Measurements from ENCODE around the gene PARVB. TPM values are rescaled to one million over a fixed set of nuclear protein-coding genes. Genes with fewer than 3 reads are reported as not detected.

The PARVB gene
- total and polyA plus RNA-seq, 2 donors (not counting 3 experiments of a cell fraction or from before 2014, with no cell fraction given) = 155 to 162 TPM

- no peak overlapping the region for H3K4me2 ChIP-seq (ENCODE audit: insufficient read depth, low read length)
- peaks cover 12% of the 10 kb centered on the region for H3K79me2 ChIP-seq (ENCODE audit: control insufficient read depth, insufficient read depth, low read length)
- intact Hi-C loops (cut with micrococcal nuclease) = no loop called here
- TF ChIP-seq EZH2 (IDR thresholded peaks at IDR 0.05; ENCODE audit: borderline replicate concordance, low read depth, low read length, severe bottlenecking) = no peak
- no peak for TF ChIP-seq MAX (IDR thresholded peaks at IDR 0.05; ENCODE audit: insufficient read depth, insufficient read length)
- TF ChIP-seq POLR2A (IDR thresholded peaks at IDR 0.05; ENCODE audit: low read depth, low read length) = no peak
- no peak for TF ChIP-seq POLR2AphosphoS5 (IDR thresholded peaks at IDR 0.05; ENCODE audit: insufficient read depth, low read depth, low read length)
- TF ChIP-seq JUN (IDR thresholded peaks at IDR 0.05; ENCODE audit: borderline replicate concordance, insufficient read depth, insufficient read length, low read depth) = no peak
- TF ChIP-seq GATA2 (IDR thresholded peaks at IDR 0.05; ENCODE audit: insufficient read depth, insufficient read length, low read depth, low read length) = no peak
- TF ChIP-seq CTCF (IDR thresholded peaks at IDR 0.05; ENCODE audit: extremely low read depth in 1 of 2, insufficient read depth in 1 of 2, low read depth in 1 of 2, low read length in 2 of 2) = no peak
- TF ChIP-seq FOS (IDR thresholded peaks at IDR 0.05; ENCODE audit: borderline replicate concordance, insufficient read depth, low read length) = no peak
- TF ChIP-seq MYC (IDR thresholded peaks at IDR 0.05; ENCODE audit: low read depth, low read length) = no peak
- BruUV-seq (replicated peaks) = no TSS peak
- dilution Hi-C loops (cut with MboI; ENCODE audit: extremely low pct_ligation_motif_present, low sequenced_read_pairs) = no loop called here
- no peaks in the 10 kb centered on the region for H4K20me1 ChIP-seq (replicated peaks; ENCODE audit: control insufficient read depth, extremely low read depth, insufficient read depth, low read length)
- H3K27me3 ChIP-seq (ENCODE audit: control insufficient read depth in 2 of 2, insufficient read depth in 2 of 2, low read length in 2 of 2) = no peaks in the 10 kb centered on the region
- H3K9me1 ChIP-seq (replicated peaks; ENCODE audit: control insufficient read depth, extremely low read depth, insufficient read depth, low read length) = no peaks in the 10 kb centered on the region
- no peak overlapping the region for H3K4me3 ChIP-seq (replicated peaks in 1 of 3; ENCODE audit: insufficient read depth in 1 of 3, low read depth in 1 of 3, low read length in 3 of 3)
- peaks cover 3 to 23% of the 10 kb centered on the region in 2 experiments for H3K36me3 ChIP-seq (ENCODE audit: control insufficient read depth in 2 of 2, extremely low read depth in 1 of 2, insufficient read depth in 2 of 2, low read length in 2 of 2)
- no peaks in the 10 kb centered on the region for H3K9me3 ChIP-seq (replicated peaks; ENCODE audit: control insufficient read depth, insufficient read depth, low read length)
- H3K4me1 ChIP-seq (ENCODE audit: control insufficient read depth, extremely low read depth, insufficient read depth, low read length) = no peaks in the 10 kb centered on the region
- FAIRE-seq (no peak), DNase-seq (ENCODE audit: low read depth, low spot score) (no peak)
- ChIA-PET POLR2A (no interaction called here), CTCF (interaction anchor here (1.5 kb wide), 1 partner anchor 127 kb away, joined by 4 read pairs; no protein-coding TSS in a partner anchor)
- H3K27ac ChIP-seq (ENCODE audit: insufficient read depth, low read depth, low read length) = no peak overlapping the region
- no peak overlapping the region for H2AFZ ChIP-seq (ENCODE audit: low read depth, low read length)
- H3K9ac ChIP-seq (replicated peaks; ENCODE audit: extremely low read depth, insufficient read depth, low read length) = no peak overlapping the region
Measured at GRCh38 chr22:44120314-44120704, 96.2 kb downstream of the PARVB start.

Measured in endothelial cell of umbilical vein (primary cell).